HepG2 (cell line): ENCODE measurements around the gene CCDC150. TPM values are rescaled to one million over a fixed set of nuclear protein-coding genes. Genes with fewer than 3 reads are reported as not detected.

Experiments
- ATAC-seq: fragments of 200-7000 bp; cut with Tn5 transposase; 3 replicates; pipeline ENCODE4 v1.9.1; 2020; ENCODE audit warnings: mild to moderate bottlenecking, moderate library complexity
- BruUV-seq: library from RNA; stranded (reverse); fragments of 400-500 nt; replicated peaks from 2 replicates; lab custom pipeline; 2021; lab: Mats Ljungman, UMichigan
- CTCF ChIA-PET: fragments of 300-600 bp; formaldehyde crosslinking; extraction: SDS; loops from one replicate; lab custom pipeline; 2021; ENCODE audit warnings: low total read pairs, inconsistent platforms, low intra/inter-chr PET ratio; lab: Yijun Ruan, JAX
- POLR2A ChIA-PET: fragments of 350-600 bp; sonication (Branson Sonifier 250); formaldehyde crosslinking; loops from one replicate; lab custom pipeline; 2020; ENCODE audit warnings: antibody characterized with exemption, inconsistent platforms; lab: Yijun Ruan, JAX
- DNase-seq: peaks from one replicate; pipeline ENCODE4 v3.0.0-alpha.2; 2015; ENCODE audit warnings: low spot score
- FAIRE-seq: peaks from 3 replicates; lab custom pipeline; 2011; peaks lifted over from hg19 to GRCh38; lab: Jason Lieb, UNC
- H2AFZ ChIP-seq: one replicate; pipeline ENCODE4 v1.6.1; 2011; ENCODE audit warnings: low read length, inconsistent platforms
- H3K27ac ChIP-seq: fragments of 300-600 bp; 3 replicates; pipeline ENCODE4 v1.8.0; 2011; ENCODE audit warnings: mixed run types, mild to moderate bottlenecking, mixed read lengths, low read length, inconsistent platforms; ENCODE audit not compliant: insufficient read depth; ENCODE audit errors: extremely low read length
- H3K27me3 ChIP-seq, 2 experiments: fragments of 200-600 bp in 1 of 2; 2 replicates in 1 of 2; 3 replicates in 1 of 2; pipeline versions ENCODE4 v1.6.0 to v1.8.0; 2011; ENCODE audit warnings: low read length in 2 of 2, mild to moderate bottlenecking in 2 of 2, moderate library complexity in 2 of 2, inconsistent platforms in 1 of 2; ENCODE audit not compliant: insufficient read depth in 2 of 2, control insufficient read depth in 1 of 2
- H3K36me3 ChIP-seq, 2 experiments: fragments of 200-600 bp in 1 of 2; replicated peaks in 1 of 2; 2 replicates in 1 of 2; 3 replicates in 1 of 2; pipeline versions ENCODE4 v1.5.1 to v1.8.0; 2011; ENCODE audit warnings: low read length in 2 of 2, inconsistent platforms in 1 of 2; ENCODE audit not compliant: insufficient read depth in 2 of 2, control insufficient read depth in 1 of 2
- H3K4me1 ChIP-seq: 2 replicates; pipeline ENCODE4 v1.5.1; 2012; ENCODE audit warnings: low read length, inconsistent platforms; ENCODE audit not compliant: insufficient read depth
- H3K4me2 ChIP-seq: 2 replicates; pipeline ENCODE4 v1.6.0; 2011; ENCODE audit warnings: low read depth, low read length, inconsistent platforms
- H3K4me3 ChIP-seq, 3 experiments: fragments of 200-600 bp in 1 of 3; sonication (generic), shearing (Covaris generic) in 1 of 3; replicated peaks in 1 of 3; 2 replicates each; pipeline ENCODE4 v1.5.1; 2011 to 2016; ENCODE audit warnings: low read length in 3 of 3, inconsistent platforms in 2 of 3, low read depth in 2 of 3, mild to moderate bottlenecking in 2 of 3, control low read depth in 1 of 3, mixed read lengths in 1 of 3; ENCODE audit not compliant: insufficient read depth in 1 of 3
- H3K79me2 ChIP-seq: one replicate; pipeline ENCODE4 v1.6.1; 2011; ENCODE audit warnings: low read length, inconsistent platforms; ENCODE audit not compliant: insufficient read depth
- H3K9ac ChIP-seq: 2 replicates; pipeline ENCODE4 v1.6.0; 2011; ENCODE audit warnings: mild to moderate bottlenecking, low read depth, low read length, inconsistent platforms; ENCODE audit not compliant: insufficient read depth
- H3K9me3 ChIP-seq: 2 replicates; pipeline ENCODE4 v1.5.1; 2012; ENCODE audit warnings: mild to moderate bottlenecking, low read length
- H4K20me1 ChIP-seq: 2 replicates; pipeline ENCODE4 v1.6.0; 2011; ENCODE audit warnings: inconsistent platforms, mild to moderate bottlenecking, low read length, moderate library complexity; ENCODE audit not compliant: insufficient read depth
- BCLAF1 ChIP-seq: fragments of 450-650 bp; IDR thresholded peaks from 2 replicates; pipeline ENCODE4 v1.6.1; 2017; ENCODE audit warnings: mild to moderate bottlenecking
- CERS6 ChIP-seq: sonication (generic); formaldehyde crosslinking; IDR thresholded peaks from 2 replicates; pipeline ENCODE4 v1.5.0; 2020; ENCODE audit warnings: missing genetic modification reagents
- DPF2 ChIP-seq: sonication (generic); formaldehyde crosslinking; IDR thresholded peaks from 2 replicates; pipeline ENCODE4 v1.4.0; 2020; ENCODE audit warnings: mild to moderate bottlenecking, low read depth, missing genetic modification reagents, borderline replicate concordance
- GLI4 ChIP-seq: sonication (generic); formaldehyde crosslinking; IDR thresholded peaks from 2 replicates; pipeline ENCODE4 v1.5.1; 2020; ENCODE audit warnings: missing genetic modification reagents, mild to moderate bottlenecking, moderate library complexity, borderline replicate concordance
- HNRNPH1 ChIP-seq: fragments of 200-400 bp; formaldehyde crosslinking; optimal IDR thresholded peaks from 2 replicates; pipeline ENCODE3; 2017; ENCODE audit warnings: mild to moderate bottlenecking, low read depth, low read length
- KAT7 ChIP-seq: IDR thresholded peaks from 2 replicates; pipeline ENCODE4 v1.6.1; 2018; ENCODE audit warnings: borderline replicate concordance, missing compliant biosample characterization
- NFATC3 ChIP-seq: sonication (generic); formaldehyde crosslinking; IDR thresholded peaks from 2 replicates; pipeline ENCODE4 v1.5.1; 2020; ENCODE audit warnings: mild to moderate bottlenecking, missing genetic modification reagents
- SNAPC4 ChIP-seq: sonication (generic); formaldehyde crosslinking; IDR thresholded peaks from 2 replicates; pipeline ENCODE4 v1.4.0; 2020; ENCODE audit warnings: mild to moderate bottlenecking, missing genetic modification reagents
- TSC22D2 ChIP-seq: sonication (generic); formaldehyde crosslinking; IDR thresholded peaks from 2 replicates; pipeline ENCODE4 v1.5.1; 2020; ENCODE audit warnings: missing genetic modification reagents, mild to moderate bottlenecking, borderline replicate concordance
- ZFP36L2 ChIP-seq: sonication (generic); formaldehyde crosslinking; IDR thresholded peaks from 2 replicates; pipeline ENCODE4 v1.4.0; 2020; ENCODE audit warnings: missing genetic modification reagents
- ZMAT3 ChIP-seq: sonication (generic); formaldehyde crosslinking; conservative IDR thresholded peaks from 2 replicates; pipeline ENCODE4 v1.7.0; 2021; ENCODE audit warnings: missing genetic modification reagents
- ZNF343 ChIP-seq: sonication (generic); formaldehyde crosslinking; IDR thresholded peaks from 2 replicates; pipeline ENCODE4 v1.4.0; 2020; ENCODE audit warnings: mild to moderate bottlenecking, missing genetic modification reagents
- ZNF619 ChIP-seq: sonication (generic); formaldehyde crosslinking; IDR thresholded peaks from 2 replicates; pipeline ENCODE4 v1.4.0; 2020; ENCODE audit warnings: mild to moderate bottlenecking, missing genetic modification reagents
- WGBS: methylation state at CpG from one replicate; pipeline ENCODE4 v1.1.6; 2017; ENCODE audit warnings: low lambda C conversion rate; 5-methylcytosine and 5-hydroxymethylcytosine counted together
- in situ Hi-C: cut with HindIII; loops from 2 replicates; pipeline ENCODE4 v1.10.0; 2017; ENCODE audit warnings: low pct_unique_long_range_greater_than_20kb; ENCODE audit not compliant: extremely low pct_ligation_motif_present
- intact Hi-C: fragments of 100-400 bp; cut with micrococcal nuclease; formaldehyde crosslinking; loops from one replicate; pipeline ENCODE4 v1.10.0; 2022; ENCODE audit not compliant: unreplicated experiment
- polyA plus RNA-seq, 8 experiments: library from polyadenylated mRNA; depleted of rRNA in 3 of 8; stranded (reverse) in 7 of 8; unstranded in 1 of 8; fragments of >200 nt; fragmentation: Illumina TruSeq in 4 of 8; extraction: Trizol in 4 of 8; gene quantifications; 2 replicates each; pipeline versions ENCODE4 v1.2.1 to v1.2.3, GENCODE V29; 2011 to 2016; ENCODE audit warnings: low read depth in 4 of 8, missing spikeins in 1 of 8, mixed read lengths in 1 of 8; ENCODE audit not compliant: insufficient read depth in 1 of 8
- total RNA-seq, 5 experiments: library from RNA; depleted of rRNA; stranded (reverse); fragments of >200 nt; fragmentation: Illumina TruSeq; extraction: Trizol; gene quantifications; 2 replicates each; pipeline ENCODE4 v1.2.3, GENCODE V29; 2016; ENCODE audit warnings: low read depth in 1 of 5

The CCDC150 gene
- total and polyA plus RNA-seq, 2 of the 13 experiments (the other 11 are each of a cell fraction or from before 2014, with no cell fraction given): 14.9 to 32.6 TPM

- no peak for TF ChIP-seq DPF2 (CRISPR knock-in tag)
Measured at GRCh38 chr2:196639180-196640030, at the start of gene CCDC150 (continued).

- no TSS peak for BruUV-seq
- CTCF ChIA-PET: no interaction called here
- TF ChIP-seq CERS6 (CRISPR knock-in tag) (no peak), BCLAF1 (no peak), TSC22D2 (CRISPR knock-in tag) (no peak), ZNF343 (no peak), SNAPC4 (CRISPR knock-in tag) (no peak), NFATC3 (CRISPR knock-in tag) (no peak), HNRNPH1 (no peak), GLI4 (CRISPR knock-in tag) (no peak), ZMAT3 (CRISPR knock-in tag) (no peak), KAT7 (no peak), ZFP36L2 (CRISPR knock-in tag) (no peak), ZNF619 (CRISPR knock-in tag) (no peak)
Measured at GRCh38 chr2:196590286-196590685, 49.2 kb upstream of the CCDC150 start.

More at GRCh38 chr2:196590286-196590685, 49.2 kb upstream of the CCDC150 start:
- no peak for DNase-seq
- Histone ChIP-seq H3K79me2 (no peaks in the 10 kb centered on the region), H4K20me1 (no peaks in the 10 kb centered on the region), H3K27ac (no peak overlapping the region), H3K4me3 (no peak overlapping the region), H3K27me3 (peaks cover 6 to 50% of the 10 kb centered on the region in 2 experiments), H3K4me1 (peaks cover 11% of the 10 kb centered on the region), H3K36me3 (no peaks in the 10 kb centered on the region), H3K9me3 (no peaks in the 10 kb centered on the region), H2AFZ (no peak overlapping the region), H3K4me2 (no peak overlapping the region), H3K9ac (no peak overlapping the region)
- WGBS: 4% methylated on average over 1 of the region's 1 CpG
- FAIRE-seq: no peak
- POLR2A ChIA-PET: no interaction called here
- intact Hi-C loops: no loop called here
- in situ Hi-C loops: no loop called here
- ATAC-seq: no peak
